ENCODE data around the gene UGT3A1. TPM values are rescaled to one million over a fixed set of nuclear protein-coding genes. Genes with fewer than 3 reads are reported as not detected.

UGT3A1 gene
- total and polyA plus RNA-seq, 10 of the 15 experiments (the other 5 are each of a cell fraction or from before 2014, with no cell fraction given), result not detected

DNA sequence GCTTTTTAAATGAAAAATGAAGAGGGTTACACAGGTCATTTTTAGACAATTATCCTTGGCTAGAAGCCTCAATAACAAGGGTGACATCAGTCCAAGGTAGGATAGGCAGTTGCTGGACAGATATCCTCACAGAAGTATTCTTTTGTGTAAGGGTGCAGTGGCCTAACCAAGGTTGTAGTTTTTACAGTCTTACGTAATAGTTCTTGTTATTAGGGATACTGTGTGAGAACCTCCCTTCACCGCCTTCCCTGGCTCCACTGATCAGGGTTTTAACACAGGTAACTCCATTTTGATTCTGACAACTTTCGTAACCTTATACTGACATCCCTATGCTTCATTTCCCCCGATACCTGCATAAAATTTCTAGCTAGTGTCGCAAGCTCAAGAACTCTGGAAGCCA lies 44.1 kb downstream of the UGT3A1 start:
- no peak for FAIRE-seq
- Histone ChIP-seq H3K27me3 (replicated peaks in 1 of 2; ENCODE audit: control insufficient read depth in 2 of 2, insufficient read depth in 2 of 2, low read length in 1 of 2) (no peaks in the 10 kb centered on the region; a peak in 1 of 4 replicates), H3K36me3 (ENCODE audit: control insufficient read depth in 2 of 2, insufficient read depth in 2 of 2, low read length in 1 of 2) (no peaks in the 10 kb centered on the region), H3K27ac (ENCODE audit: control insufficient read depth, insufficient read depth) (no peak overlapping the region), H3K79me2 (ENCODE audit: control insufficient read depth, insufficient read depth, low read length) (no peaks in the 10 kb centered on the region), H3K4me1 (ENCODE audit: control insufficient read depth, insufficient read depth, low read length) (no peaks in the 10 kb centered on the region), H3K9ac (ENCODE audit: control insufficient read depth, insufficient read depth, low read length) (no peak overlapping the region), H3K4me2 (ENCODE audit: control insufficient read depth, insufficient read depth) (no peak overlapping the region), H3K9me3 (replicated peaks; ENCODE audit: control insufficient read depth, insufficient read depth, low read length) (no peaks in the 10 kb centered on the region), H2AFZ (ENCODE audit: control insufficient read depth, low read depth, low read length) (no peak overlapping the region), H4K20me1 (ENCODE audit: control insufficient read depth, insufficient read depth) (no peaks in the 10 kb centered on the region), H3K4me3 (no peak overlapping the region)
- ChIA-PET POLR2A (no interaction called here), RAD21 (ENCODE audit: unreplicated experiment) (no interaction called here), SMC1A (ENCODE audit: uncharacterized antibody, unreplicated experiment) (no interaction called here), CTCF (interaction anchor here (0.7 to 1.2 kb wide), 2 partner anchors 100 to 124 kb away, joined by 3 read pairs; no protein-coding TSS in a partner anchor)
- in situ Hi-C loops (cut with MboI), result no loop called here
- WGBS (ENCODE audit: insufficient coverage, insufficient replicate concordance, low lambda C conversion rate, missing lambda C conversion rate), result 49% methylated on average over 5 of the region's 5 CpGs
- ATAC-seq, result no peak
- BruUV-seq (replicated peaks), result no TSS peak
- no peak for DNase-seq (ENCODE audit: low read depth, low spot score)
- intact Hi-C loops (cut with micrococcal nuclease; ENCODE audit: unreplicated experiment), result no loop called here
- TF ChIP-seq NR2C1 (IDR thresholded peaks at IDR 0.05), result no peak
- TF ChIP-seq, protein P1, sequence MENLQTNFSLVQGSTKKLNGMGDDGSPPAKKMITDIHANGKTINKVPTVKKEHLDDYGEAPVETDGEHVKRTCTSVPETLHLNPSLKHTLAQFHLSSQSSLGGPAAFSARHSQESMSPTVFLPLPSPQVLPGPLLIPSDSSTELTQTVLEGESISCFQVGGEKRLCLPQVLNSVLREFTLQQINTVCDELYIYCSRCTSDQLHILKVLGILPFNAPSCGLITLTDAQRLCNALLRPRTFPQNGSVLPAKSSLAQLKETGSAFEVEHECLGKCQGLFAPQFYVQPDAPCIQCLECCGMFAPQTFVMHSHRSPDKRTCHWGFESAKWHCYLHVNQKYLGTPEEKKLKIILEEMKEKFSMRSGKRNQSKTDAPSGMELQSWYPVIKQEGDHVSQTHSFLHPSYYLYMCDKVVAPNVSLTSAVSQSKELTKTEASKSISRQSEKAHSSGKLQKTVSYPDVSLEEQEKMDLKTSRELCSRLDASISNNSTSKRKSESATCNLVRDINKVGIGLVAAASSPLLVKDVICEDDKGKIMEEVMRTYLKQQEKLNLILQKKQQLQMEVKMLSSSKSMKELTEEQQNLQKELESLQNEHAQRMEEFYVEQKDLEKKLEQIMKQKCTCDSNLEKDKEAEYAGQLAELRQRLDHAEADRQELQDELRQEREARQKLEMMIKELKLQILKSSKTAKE (IDR thresholded peaks at IDR 0.05; ENCODE audit: low read depth, poor library complexity, severe bottlenecking), result no peak
- TF ChIP-seq, protein P2, sequence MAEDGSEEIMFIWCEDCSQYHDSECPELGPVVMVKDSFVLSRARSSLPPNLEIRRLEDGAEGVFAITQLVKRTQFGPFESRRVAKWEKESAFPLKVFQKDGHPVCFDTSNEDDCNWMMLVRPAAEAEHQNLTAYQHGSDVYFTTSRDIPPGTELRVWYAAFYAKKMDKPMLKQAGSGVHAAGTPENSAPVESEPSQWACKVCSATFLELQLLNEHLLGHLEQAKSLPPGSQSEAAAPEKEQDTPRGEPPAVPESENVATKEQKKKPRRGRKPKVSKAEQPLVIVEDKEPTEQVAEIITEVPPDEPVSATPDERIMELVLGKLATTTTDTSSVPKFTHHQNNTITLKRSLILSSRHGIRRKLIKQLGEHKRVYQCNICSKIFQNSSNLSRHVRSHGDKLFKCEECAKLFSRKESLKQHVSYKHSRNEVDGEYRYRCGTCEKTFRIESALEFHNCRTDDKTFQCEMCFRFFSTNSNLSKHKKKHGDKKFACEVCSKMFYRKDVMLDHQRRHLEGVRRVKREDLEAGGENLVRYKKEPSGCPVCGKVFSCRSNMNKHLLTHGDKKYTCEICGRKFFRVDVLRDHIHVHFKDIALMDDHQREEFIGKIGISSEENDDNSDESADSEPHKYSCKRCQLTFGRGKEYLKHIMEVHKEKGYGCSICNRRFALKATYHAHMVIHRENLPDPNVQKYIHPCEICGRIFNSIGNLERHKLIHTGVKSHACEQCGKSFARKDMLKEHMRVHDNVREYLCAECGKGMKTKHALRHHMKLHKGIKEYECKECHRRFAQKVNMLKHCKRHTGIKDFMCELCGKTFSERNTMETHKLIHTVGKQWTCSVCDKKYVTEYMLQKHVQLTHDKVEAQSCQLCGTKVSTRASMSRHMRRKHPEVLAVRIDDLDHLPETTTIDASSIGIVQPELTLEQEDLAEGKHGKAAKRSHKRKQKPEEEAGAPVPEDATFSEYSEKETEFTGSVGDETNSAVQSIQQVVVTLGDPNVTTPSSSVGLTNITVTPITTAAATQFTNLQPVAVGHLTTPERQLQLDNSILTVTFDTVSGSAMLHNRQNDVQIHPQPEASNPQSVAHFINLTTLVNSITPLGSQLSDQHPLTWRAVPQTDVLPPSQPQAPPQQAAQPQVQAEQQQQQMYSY (CRISPR knock-in tag; IDR thresholded peaks at IDR 0.05), result no peak
- TF ChIP-seq NFYA (IDR thresholded peaks at IDR 0.05; ENCODE audit: borderline replicate concordance, low read depth, low read length), result no peak
- no peak for TF ChIP-seq TBL1XR1 (IDR thresholded peaks at IDR 0.05; ENCODE audit: low read depth, low read length)
- TF ChIP-seq, protein P3, sequence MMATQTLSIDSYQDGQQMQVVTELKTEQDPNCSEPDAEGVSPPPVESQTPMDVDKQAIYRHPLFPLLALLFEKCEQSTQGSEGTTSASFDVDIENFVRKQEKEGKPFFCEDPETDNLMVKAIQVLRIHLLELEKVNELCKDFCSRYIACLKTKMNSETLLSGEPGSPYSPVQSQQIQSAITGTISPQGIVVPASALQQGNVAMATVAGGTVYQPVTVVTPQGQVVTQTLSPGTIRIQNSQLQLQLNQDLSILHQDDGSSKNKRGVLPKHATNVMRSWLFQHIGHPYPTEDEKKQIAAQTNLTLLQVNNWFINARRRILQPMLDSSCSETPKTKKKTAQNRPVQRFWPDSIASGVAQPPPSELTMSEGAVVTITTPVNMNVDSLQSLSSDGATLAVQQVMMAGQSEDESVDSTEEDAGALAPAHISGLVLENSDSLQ (IDR thresholded peaks at IDR 0.05), result no peak
- TF ChIP-seq, protein P4, sequence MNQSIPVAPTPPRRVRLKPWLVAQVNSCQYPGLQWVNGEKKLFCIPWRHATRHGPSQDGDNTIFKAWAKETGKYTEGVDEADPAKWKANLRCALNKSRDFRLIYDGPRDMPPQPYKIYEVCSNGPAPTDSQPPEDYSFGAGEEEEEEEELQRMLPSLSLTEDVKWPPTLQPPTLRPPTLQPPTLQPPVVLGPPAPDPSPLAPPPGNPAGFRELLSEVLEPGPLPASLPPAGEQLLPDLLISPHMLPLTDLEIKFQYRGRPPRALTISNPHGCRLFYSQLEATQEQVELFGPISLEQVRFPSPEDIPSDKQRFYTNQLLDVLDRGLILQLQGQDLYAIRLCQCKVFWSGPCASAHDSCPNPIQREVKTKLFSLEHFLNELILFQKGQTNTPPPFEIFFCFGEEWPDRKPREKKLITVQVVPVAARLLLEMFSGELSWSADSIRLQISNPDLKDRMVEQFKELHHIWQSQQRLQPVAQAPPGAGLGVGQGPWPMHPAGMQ (IDR thresholded peaks at IDR 0.05; ENCODE audit: borderline replicate concordance), result no peak
- TF ChIP-seq KAT2A (conservative IDR thresholded peaks at IDR 0.05; ENCODE audit: control insufficient read depth, low read depth, low read length), result no peak
- TF ChIP-seq MEF2A (IDR thresholded peaks at IDR 0.05; ENCODE audit: insufficient read depth, low read depth, low read length), result no peak
- TF ChIP-seq, protein P5, sequence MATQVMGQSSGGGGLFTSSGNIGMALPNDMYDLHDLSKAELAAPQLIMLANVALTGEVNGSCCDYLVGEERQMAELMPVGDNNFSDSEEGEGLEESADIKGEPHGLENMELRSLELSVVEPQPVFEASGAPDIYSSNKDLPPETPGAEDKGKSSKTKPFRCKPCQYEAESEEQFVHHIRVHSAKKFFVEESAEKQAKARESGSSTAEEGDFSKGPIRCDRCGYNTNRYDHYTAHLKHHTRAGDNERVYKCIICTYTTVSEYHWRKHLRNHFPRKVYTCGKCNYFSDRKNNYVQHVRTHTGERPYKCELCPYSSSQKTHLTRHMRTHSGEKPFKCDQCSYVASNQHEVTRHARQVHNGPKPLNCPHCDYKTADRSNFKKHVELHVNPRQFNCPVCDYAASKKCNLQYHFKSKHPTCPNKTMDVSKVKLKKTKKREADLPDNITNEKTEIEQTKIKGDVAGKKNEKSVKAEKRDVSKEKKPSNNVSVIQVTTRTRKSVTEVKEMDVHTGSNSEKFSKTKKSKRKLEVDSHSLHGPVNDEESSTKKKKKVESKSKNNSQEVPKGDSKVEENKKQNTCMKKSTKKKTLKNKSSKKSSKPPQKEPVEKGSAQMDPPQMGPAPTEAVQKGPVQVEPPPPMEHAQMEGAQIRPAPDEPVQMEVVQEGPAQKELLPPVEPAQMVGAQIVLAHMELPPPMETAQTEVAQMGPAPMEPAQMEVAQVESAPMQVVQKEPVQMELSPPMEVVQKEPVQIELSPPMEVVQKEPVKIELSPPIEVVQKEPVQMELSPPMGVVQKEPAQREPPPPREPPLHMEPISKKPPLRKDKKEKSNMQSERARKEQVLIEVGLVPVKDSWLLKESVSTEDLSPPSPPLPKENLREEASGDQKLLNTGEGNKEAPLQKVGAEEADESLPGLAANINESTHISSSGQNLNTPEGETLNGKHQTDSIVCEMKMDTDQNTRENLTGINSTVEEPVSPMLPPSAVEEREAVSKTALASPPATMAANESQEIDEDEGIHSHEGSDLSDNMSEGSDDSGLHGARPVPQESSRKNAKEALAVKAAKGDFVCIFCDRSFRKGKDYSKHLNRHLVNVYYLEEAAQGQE (IDR thresholded peaks at IDR 0.05; ENCODE audit: low read depth, low read length), result no peak
- TF ChIP-seq MYC (IDR thresholded peaks at IDR 0.05; ENCODE audit: insufficient read depth, insufficient read length, insufficient replicate concordance, low read length, severe bottlenecking), result no peak
- TF ChIP-seq PAX8 (IDR thresholded peaks at IDR 0.05), result no peak
